ENCODE results near the gene TSPAN32. TPM values are rescaled to one million over a fixed set of nuclear protein-coding genes. Genes with fewer than 3 reads are reported as not detected.

The TSPAN32 gene
- total RNA-seq (10 to 100 TPM; 10.6 to 21.0 (median 17.6) TPM), polyA plus RNA-seq (10 to 100 TPM; 11.2 to 21.8 (median 14.1) TPM)
- long read RNA-seq, donor 1, partial matches to known transcripts, result 0 of 2 reads
- long read RNA-seq, donor 1, other reads (novel, unspliced or antisense), result 0 of 2 reads
- long read RNA-seq, donor 2, partial matches to known transcripts, result 0 of 1 reads
- long read RNA-seq, donor 2, other reads (novel, unspliced or antisense), result 0 of 1 reads

DNA sequence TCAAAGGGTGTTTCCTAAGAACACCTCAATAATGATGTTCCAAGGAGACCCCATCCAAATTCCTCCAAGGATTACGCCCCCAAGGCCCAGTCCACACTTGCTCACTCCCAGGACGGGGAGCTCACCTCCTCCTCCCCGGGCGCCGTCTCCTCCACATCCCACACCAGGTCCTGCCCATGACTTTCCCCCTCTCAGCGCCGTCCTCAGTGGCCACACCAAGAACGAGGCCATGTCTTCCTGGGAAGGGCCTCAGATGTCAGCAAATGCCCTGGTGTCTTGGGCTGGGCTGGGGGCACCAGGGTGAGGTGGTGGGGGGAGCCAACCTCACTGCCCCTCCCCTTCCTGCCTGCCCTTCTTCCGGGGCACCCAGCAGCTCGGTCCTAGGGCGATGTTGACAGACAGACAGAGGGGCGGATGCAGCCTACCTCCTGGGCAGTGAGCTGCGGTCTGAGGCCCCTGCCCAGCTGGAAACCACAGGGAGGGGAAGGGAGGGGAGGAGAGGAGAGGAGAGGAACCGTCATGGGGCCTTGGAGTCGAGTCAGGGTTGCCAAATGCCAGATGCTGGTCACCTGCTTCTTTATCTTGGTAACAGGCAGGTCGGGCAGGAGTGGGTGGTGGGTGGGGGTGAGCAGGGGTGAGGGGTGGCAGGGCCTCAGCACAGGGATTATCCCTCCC is at the start of gene TSPAN32, which contains the start of gene C11orf21:
TSPAN32 (plus strand) TSS at position 383 of the 675 bp plus-strand sequence; CDS start at position 520, 137 bp downstream.
C11orf21 (minus strand) TSS at position 288 of the 675 bp plus-strand sequence; CDS start at position 178, 110 bp downstream.
- H3K27ac ChIP-seq, result peak within 1 kb of the TSS; percentile 74 to 95 (median 87)
- no peaks in the 10 kb centered on the region for H3K9me3 ChIP-seq
- TF ChIP-seq POLR2A (IDR thresholded peaks at IDR 0.05) (no peak), POLR2AphosphoS5 (IDR thresholded peaks at IDR 0.05) (peak; percentile 80 to 85 (median 84))
- TF ChIP-seq, protein P1, sequence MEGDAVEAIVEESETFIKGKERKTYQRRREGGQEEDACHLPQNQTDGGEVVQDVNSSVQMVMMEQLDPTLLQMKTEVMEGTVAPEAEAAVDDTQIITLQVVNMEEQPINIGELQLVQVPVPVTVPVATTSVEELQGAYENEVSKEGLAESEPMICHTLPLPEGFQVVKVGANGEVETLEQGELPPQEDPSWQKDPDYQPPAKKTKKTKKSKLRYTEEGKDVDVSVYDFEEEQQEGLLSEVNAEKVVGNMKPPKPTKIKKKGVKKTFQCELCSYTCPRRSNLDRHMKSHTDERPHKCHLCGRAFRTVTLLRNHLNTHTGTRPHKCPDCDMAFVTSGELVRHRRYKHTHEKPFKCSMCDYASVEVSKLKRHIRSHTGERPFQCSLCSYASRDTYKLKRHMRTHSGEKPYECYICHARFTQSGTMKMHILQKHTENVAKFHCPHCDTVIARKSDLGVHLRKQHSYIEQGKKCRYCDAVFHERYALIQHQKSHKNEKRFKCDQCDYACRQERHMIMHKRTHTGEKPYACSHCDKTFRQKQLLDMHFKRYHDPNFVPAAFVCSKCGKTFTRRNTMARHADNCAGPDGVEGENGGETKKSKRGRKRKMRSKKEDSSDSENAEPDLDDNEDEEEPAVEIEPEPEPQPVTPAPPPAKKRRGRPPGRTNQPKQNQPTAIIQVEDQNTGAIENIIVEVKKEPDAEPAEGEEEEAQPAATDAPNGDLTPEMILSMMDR (IDR thresholded peaks at IDR 0.05 in 8 of 11, conservative IDR thresholded peaks at IDR 0.05 in 3 of 11), result no peak
- no peaks in the 10 kb centered on the region for H3K27me3 ChIP-seq (replicated peaks in 1 of 7)
- peaks cover 45 to 94% (median 79%) of the 10 kb centered on the region in 6 donors for H3K4me1 ChIP-seq
- intact Hi-C loops (cut with DNase I; ENCODE audit: low total_unique reads), result loop anchor here (5.0 kb wide), 1 partner anchor 104 kb away; no protein-coding TSS in a partner anchor
- peaks cover 0 to 25% (median 0%) of the 10 kb centered on the region in 6 donors for H3K36me3 ChIP-seq
- peak within 1 kb of the TSS; percentile 7 to 73 (median 40) for H3K4me3 ChIP-seq
- 20 to 43% (median 22%) methylated on average over 16 of the region's 16 CpGs for WGBS, 5 donors
- peak; percentile 95 for DNase-seq

DNA sequence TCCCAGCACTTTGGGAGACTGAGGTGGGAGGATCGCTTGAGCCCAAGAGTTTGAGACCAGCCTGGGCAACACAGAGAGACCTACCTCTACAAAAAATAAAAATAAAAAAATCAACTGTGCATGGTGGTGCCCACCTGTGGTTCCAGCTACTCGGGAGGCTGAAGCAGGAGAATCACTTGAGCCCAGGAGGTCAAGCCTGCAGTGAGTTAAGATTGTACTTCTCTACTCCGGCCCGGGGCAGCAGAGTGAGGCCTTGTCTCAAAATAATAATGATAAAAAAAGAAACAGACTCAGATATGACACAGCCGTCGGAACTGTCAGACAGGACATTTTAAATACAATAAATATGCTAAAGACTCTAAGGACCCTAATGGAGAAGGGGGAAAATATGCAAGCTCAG is 49.8 kb upstream of the TSPAN32 start:
- H3K9me3 ChIP-seq, result peaks cover 0 to 12% (median 2%) of the 10 kb centered on the region in 8 donors
- H3K36me3 ChIP-seq, result no peaks in the 10 kb centered on the region
- no peaks in the 10 kb centered on the region for H3K4me1 ChIP-seq
- no peak for DNase-seq
- TF ChIP-seq, protein P1 (IDR thresholded peaks at IDR 0.05 in 8 of 11, conservative IDR thresholded peaks at IDR 0.05 in 3 of 11), result no peak
- TF ChIP-seq POLR2AphosphoS5 (IDR thresholded peaks at IDR 0.05), result no peak
- no peak for TF ChIP-seq POLR2A (IDR thresholded peaks at IDR 0.05)
- H3K4me3 ChIP-seq, result no peak overlapping the region
- no peaks in the 10 kb centered on the region for H3K27me3 ChIP-seq (replicated peaks in 1 of 7)
- H3K27ac ChIP-seq, result no peak overlapping the region
- intact Hi-C loops (cut with DNase I; ENCODE audit: low total_unique reads), result no loop called here
- 84 to 96% (median 93%) methylated on average over 6 of the region's 6 CpGs for WGBS, 5 donors

GRCh38 chr11:2256293-2256913 is 45.4 kb upstream of the TSPAN32 start:
- peaks cover 0 to 12% (median 2%) of the 10 kb centered on the region in 8 donors for H3K9me3 ChIP-seq
- intact Hi-C loops (cut with DNase I; ENCODE audit: low total_unique reads), result no loop called here
- peak; percentile 46 for DNase-seq
- TF ChIP-seq POLR2A (IDR thresholded peaks at IDR 0.05), result no peak
- TF ChIP-seq, protein P1 (IDR thresholded peaks at IDR 0.05 in 8 of 11, conservative IDR thresholded peaks at IDR 0.05 in 3 of 11), result no peak
- TF ChIP-seq POLR2AphosphoS5 (IDR thresholded peaks at IDR 0.05), result no peak
- WGBS, 5 donors, result 76 to 91% (median 87%) methylated on average over 14 of the region's 14 CpGs
- H3K4me1 ChIP-seq, result no peaks in the 10 kb centered on the region
- no peak overlapping the region for H3K27ac ChIP-seq
- no peaks in the 10 kb centered on the region for H3K36me3 ChIP-seq
- H3K27me3 ChIP-seq (replicated peaks in 1 of 7), result peaks cover 0 to 8% (median 0%) of the 10 kb centered on the region in 7 donors
- H3K4me3 ChIP-seq, result no peak overlapping the region
